ENCODE measurements around the gene CPNE2. TPM values are rescaled to one million over a fixed set of nuclear protein-coding genes. Genes with fewer than 3 reads are reported as not detected.
A peak's percentile ranks its signal among the peaks of the same experiment; 100 is the strongest.
"Not testable (repeated sequence)": the region's sequence is repeated elsewhere in the genome, so short reads cannot be mapped to it uniquely, and the experiment has no call there.

Gene CPNE2
- 70.8 and 73.7 TPM in 2 replicates for total RNA-seq

GRCh38 chr16:57091975-57092785 lies at the start of gene CPNE2:
CPNE2 (plus strand) TSS chr16:57092583; CDS start chr16:57110743, 18,160 bp downstream.
- no peak for DNase-seq (ENCODE audit: low read depth, low spot score)

GRCh38 chr16:57043248-57043647 lies 49.1 kb upstream of the CPNE2 start:
- no peak for DNase-seq (ENCODE audit: low read depth, low spot score)

GRCh38 chr16:57044931-57045693 lies 47.3 kb upstream of the CPNE2 start:
- no peak for DNase-seq (ENCODE audit: low read depth, low spot score)

- DNase-seq (ENCODE audit: low read depth, low spot score): peak; percentile 26
These were observed 46.5 kb upstream of the CPNE2 start for GRCh38 chr16:57045694-57046381.

GRCh38 chr16:57048095-57048494 lies 44.3 kb upstream of the CPNE2 start:
- no peak for DNase-seq (ENCODE audit: low read depth, low spot score)

GRCh38 chr16:57049678-57050077 lies 42.7 kb upstream of the CPNE2 start:
- no peak for DNase-seq (ENCODE audit: low read depth, low spot score)

GRCh38 chr16:57051696-57052228 lies 40.6 kb upstream of the CPNE2 start:
- DNase-seq (ENCODE audit: low read depth, low spot score): no peak

GRCh38 chr16:57053206-57053605 lies 39.2 kb upstream of the CPNE2 start:
- DNase-seq (ENCODE audit: low read depth, low spot score): no peak

- DNase-seq (ENCODE audit: low read depth, low spot score): no peak
These were observed 38.0 kb upstream of the CPNE2 start for GRCh38 chr16:57054338-57054737.

GRCh38 chr16:57054771-57055170 lies 37.6 kb upstream of the CPNE2 start:
- DNase-seq (ENCODE audit: low read depth, low spot score): no peak

GRCh38 chr16:57055671-57056070 lies 36.7 kb upstream of the CPNE2 start:
- no peak for DNase-seq (ENCODE audit: low read depth, low spot score)

GRCh38 chr16:57058291-57058861 lies 34.0 kb upstream of the CPNE2 start:
- no peak for DNase-seq (ENCODE audit: low read depth, low spot score)

GRCh38 chr16:57060323-57061083 lies 31.9 kb upstream of the CPNE2 start:
- no peak for DNase-seq (ENCODE audit: low read depth, low spot score)

- peak; percentile 13 for DNase-seq (ENCODE audit: low read depth, low spot score)
These were observed 31.1 kb upstream of the CPNE2 start for GRCh38 chr16:57061084-57061905.

- DNase-seq (ENCODE audit: low read depth, low spot score): no peak
These were observed 30.1 kb upstream of the CPNE2 start for GRCh38 chr16:57062329-57062728.

GRCh38 chr16:57063189-57063588 lies 29.2 kb upstream of the CPNE2 start:
- not testable (repeated sequence) for DNase-seq (ENCODE audit: low read depth, low spot score)

GRCh38 chr16:57064995-57065394 lies 27.4 kb upstream of the CPNE2 start:
- no peak for DNase-seq (ENCODE audit: low read depth, low spot score)

GRCh38 chr16:57066625-57067024 lies 25.8 kb upstream of the CPNE2 start:
- DNase-seq (ENCODE audit: low read depth, low spot score): no peak

- no peak for DNase-seq (ENCODE audit: low read depth, low spot score)
These were observed 25.0 kb upstream of the CPNE2 start for GRCh38 chr16:57067347-57067746.

- DNase-seq (ENCODE audit: low read depth, low spot score): no peak
These were observed 23.3 kb upstream of the CPNE2 start for GRCh38 chr16:57069053-57069452.
